NCI-H82 (cell line): ENCODE data around the gene HMGCS2.
"Not testable (repeated sequence)": the region's sequence is repeated elsewhere in the genome, so short reads cannot be mapped to it uniquely, and the experiment has no call there.

ENCODE experiments used
- DNase-seq: peaks from one replicate; lab custom pipeline; 2025; lab: John Stamatoyannopoulos, UW

The HMGCS2 gene

DNA sequence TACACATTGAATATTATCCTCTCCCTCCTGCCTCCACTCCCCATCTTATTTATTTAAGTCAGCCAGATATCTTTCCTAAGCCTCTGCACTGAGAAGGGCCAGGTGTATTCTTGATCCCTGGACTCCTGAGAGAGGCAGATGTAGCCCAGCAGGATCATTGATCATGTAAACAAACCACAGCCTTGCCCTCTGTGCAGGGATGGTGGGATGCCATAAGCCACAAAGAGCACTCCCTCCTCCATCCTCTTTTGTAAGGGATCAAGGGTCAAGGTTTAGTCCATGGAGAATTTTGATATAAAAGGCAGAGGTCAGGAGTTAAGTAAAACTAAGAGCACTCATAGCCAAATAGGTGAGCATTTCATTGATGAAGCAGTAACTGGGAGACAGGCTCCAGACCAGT lies 39.7 kb downstream of the HMGCS2 start:
- no peak for DNase-seq

DNA sequence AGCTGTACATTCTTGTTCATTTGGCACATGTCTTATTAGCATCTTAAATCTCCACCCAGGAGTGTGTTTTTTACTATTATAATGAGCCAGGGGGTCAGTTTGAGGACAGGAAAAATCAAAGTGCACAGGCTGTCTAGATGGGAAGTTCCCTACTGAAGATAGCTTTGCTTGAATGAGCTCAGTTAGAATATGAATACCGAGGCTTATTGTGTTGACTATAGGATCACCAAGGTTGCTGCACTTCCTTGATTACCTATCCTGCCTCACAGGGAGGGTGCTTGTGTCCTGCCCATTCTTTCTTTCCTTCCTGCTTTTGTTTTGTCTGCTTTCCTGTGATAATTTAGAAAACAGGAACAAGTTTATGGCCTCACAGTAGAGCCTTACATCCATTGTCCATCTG lies 40.7 kb downstream of the HMGCS2 start:
- no peak for DNase-seq

DNA sequence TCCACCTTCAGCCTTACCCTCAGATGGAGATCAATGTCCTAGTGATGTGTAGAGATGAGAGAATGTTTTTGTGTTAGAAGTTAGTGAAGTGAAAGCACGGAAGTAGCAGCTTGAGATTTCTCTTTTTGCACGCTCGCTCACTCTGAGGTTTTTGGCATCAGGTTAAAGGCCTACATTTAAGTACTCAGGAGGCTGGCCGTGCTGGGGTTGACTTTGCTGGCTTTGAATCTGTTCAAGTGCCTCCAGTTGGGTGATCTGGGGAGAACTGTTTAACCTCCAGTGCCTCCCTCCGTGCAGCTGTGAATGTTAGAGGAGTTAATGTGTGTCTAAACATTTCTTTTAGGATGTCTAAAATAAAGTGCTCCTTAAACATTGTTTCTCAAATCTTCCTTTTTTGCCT lies 43.1 kb downstream of the HMGCS2 start:
- DNase-seq, result no peak

DNA sequence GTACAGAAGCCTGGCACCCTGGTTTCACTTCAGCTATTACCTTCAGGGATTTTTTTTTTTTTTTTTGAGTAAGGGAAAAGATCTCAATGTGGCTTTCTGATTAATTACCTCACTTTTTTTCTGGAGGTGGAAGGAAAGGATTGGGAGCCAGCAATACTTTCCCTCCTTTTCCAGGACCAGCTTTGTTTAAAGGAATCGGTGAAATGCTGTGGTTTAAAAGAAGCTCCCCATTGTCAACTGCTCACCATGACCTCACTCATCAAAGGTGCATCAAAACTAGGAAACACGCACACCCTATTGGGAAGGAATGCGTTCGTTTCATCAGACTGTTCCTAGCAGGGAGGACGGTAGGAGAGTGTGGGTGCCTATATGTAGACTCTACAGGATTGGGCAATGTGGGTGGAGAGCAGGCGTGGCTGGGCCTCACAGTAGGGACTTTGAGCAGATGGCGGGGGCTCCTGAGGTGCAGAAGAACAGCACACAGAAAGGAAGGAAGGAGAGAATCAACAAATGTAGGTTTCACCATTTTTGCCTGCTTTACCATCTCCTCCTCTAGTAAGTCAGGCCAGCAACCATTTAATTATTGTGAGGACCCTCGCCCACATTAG lies 44.0 kb downstream of the HMGCS2 start:
- no peak for DNase-seq

DNA sequence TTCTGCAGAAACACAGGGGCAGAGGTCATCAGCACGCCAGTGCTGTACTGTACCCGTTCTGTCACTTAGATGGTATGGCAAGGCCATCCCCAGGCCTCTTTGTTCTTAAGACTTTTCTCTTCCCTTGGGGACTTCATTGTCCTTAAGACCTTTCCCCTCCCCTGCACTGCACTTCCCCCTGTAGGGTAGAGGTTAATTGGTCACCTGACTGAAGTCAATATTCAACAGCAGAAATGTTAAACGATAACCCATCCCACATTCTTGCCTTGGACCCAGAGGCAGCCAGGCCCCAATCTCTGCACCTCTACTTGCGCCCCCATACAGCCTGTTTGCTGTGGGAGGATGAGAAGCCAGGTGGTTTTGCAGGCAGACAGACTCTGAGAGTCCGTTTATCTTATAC lies 46.8 kb downstream of the HMGCS2 start:
- no peak for DNase-seq

DNA sequence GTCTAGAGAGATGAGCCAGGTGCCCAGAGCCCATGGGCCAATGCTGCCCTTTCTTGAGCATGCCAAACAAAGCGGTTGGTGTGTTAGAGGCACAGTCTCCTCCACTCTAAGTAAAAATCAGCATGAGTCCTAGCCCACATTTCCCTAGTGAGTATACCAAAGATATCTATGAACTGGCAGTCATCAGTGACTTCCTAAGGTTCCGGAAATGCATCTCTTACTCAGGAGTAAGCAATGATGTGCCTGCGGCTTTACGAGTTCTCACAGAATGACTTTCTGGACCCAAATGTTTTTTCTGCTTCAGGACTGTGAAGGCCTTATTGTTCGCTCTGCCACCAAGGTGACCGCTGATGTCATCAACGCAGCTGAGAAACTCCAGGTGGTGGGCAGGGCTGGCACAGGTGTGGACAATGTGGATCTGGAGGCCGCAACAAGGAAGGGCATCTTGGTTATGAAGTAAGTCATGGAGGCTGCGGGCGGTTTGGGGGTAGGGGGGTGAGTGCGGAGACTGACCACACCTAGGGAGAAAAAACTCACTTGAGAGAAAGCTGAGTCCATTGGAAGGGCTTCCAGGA lies 47.8 kb downstream of the HMGCS2 start:
- DNase-seq, result no peak

DNA sequence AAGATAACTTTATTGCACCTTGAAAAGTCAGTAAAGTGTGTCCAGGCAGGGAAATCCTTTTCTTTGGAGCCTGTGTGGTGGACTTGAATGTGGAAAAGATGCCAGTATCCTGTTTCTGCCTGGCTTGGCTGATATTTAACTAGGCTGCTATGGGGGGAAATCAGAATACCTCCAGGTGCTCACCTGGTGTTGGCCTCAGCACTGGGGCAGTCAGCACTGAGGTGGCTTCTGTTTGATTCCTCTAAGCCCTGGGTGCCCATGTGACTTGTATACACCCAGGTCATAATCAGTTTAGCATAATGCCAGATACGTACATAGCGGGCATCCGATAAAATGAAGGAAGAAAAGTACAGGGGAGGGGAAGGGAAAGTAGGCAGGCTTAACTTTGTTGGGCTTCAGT lies 49.7 kb downstream of the HMGCS2 start:
- DNase-seq, result peak; percentile 44

DNA sequence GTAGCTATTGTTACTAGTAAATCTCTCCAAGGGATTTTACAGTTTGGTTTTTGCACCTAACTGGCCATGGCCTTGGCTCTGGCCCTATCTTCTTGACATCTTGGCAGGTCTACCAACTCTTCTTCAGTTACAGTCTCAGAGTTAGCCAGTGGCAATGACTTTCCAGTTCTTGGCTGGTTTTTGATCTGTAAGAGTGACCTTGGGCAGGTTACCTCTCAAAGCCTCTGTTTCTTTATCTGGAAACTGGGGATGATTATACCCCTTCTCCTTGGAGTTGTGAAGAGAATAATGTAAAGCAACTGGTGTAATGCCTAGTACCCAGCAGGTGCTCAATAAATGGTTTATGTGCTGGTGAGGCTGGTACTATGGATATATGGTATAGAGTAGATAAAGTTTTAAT lies 50.3 kb downstream of the HMGCS2 start:
- no peak for DNase-seq

DNA sequence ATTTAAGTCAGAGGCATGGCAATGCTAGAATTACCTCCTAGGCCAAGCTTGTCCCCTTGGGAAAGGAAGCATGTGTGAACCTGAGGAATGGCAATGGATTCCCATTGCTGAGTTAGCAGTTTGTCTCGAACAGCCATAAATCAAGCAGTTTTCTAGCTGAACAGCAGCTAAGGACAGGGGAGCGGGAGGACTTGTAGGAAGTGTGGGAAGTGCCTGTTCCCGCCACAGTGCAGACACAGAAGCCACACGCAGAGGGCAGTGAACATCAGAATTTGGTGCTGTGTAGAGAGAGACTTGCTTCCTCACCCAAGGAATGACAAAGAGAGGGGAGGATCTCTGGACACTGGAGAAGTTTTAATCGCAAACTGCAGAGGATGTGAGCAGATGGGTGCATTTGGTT lies 53.2 kb downstream of the HMGCS2 start:
- peak; percentile 21 for DNase-seq

DNA sequence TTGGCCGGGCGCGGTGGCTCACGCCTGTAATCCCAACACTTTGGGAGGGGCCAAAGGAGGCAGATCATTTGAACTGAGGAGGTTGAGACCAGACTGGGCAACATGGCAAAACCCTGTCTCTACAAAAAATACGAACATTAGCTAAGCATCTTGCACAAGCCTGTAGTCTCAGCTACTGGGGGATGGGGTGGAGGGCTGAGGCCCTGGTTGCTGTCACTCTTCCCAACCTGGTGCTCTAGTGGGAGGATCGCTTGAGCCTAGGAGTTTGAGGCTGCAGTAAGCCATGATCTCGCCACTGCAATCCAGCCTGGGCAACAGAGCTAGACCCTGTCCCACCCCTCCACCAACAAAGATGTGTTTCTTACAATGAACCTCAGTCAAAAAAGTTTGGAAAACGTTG lies 54.1 kb downstream of the HMGCS2 start:
- peak; percentile 31 for DNase-seq

DNA sequence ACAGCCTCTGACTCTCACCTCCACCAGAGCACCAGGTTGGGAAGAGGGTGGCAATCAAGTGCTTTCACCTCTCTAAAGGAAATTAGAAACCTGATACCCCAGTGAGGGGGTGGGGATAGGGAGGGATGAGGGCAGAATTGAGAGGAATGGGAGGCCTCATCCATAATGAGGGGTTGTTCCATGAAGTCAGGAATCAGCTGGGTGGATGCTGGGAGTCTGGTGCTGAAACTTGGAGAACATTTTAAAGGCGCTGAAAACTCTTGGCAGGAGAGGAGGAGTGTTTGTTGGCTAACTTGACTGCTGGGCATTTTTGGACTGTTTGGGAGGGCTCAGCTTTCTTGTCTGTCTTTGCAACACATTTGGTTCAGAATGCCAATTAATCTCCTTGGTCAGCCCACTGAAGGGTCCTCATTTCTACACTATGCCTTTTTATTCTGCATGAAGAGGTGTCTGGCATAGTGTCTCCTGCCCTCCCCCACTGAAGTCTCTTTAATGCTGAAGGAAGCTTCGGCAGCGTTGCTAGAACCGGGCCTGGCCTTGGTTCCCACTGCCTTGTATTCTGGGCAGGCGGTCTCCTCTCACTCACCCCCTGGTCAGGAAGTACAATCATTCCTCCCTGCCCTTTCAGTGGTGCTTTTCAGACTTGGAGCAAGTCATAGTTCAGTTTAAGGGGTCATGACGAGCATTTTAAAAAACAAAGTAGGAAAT lies 54.8 kb downstream of the HMGCS2 start:
- peak; percentile 90 for DNase-seq

DNA sequence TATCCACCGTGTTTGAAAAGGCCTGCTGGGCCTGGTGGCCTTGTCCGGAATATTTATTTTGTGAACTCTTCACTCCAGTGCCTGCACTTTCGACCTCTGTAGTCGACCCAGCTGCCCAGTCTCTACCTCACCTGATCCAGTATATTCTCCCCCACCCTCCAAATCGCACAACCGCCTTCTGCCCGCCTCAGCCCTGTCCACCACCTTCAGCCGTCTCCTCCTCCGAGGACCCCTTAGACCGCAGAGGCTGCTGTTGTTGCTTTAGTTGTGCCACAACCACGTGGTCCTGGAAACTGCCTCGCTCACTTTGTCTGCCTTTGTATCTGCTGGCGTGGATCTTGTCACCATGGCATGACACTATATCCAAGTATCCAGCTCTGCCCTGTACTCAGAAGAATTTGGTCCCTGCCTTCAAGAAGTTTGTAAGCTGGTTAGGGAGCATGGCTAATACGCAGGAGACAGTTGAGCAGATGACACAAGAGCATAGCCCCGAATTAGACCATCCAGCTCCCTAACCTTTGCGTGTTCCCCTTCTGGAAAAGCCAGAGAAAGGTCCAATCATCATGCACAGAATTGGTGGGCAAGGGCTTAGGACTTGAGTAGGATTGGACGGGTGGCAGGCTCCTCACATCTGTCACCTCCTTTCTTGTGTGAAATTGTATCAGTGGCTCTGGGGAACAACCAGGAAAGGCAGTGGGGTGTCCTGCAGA lies 55.5 kb downstream of the HMGCS2 start:
- peak; percentile 90 for DNase-seq

DNA sequence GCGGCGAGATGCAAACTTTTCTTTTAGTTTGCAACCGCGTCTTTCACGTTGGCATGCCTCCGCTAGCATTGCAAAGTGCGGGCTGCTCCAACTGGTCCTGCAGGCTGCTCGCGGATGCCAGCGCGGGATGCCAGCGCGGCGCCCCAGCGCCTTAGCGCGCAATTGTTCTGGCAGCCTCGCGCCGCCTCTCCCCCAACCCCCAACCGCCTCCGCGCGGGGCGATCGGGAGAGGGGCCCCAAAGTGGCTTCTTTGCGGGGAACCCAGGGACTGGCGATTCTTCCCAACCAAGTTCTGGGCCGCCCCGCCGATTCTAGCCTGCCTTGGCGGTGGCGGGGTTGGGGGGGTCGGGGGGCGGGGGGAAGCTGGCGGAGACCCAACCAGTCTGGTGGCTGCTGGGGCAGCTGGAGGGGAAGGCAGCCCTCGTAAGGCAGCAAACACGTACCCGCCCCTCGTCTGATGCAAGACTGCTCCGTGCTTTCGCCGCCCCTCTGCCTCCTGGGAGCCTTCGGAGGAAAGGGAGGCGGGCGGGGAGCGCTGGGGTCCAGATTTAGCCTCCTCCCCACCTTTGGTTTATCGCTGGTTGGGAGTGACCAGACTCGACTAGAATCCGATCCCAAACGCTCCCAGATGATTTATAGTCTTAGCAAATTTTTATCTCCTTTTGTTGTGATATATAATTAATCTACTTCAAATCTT lies 56.2 kb downstream of the HMGCS2 start:
- peak; percentile 94 for DNase-seq

DNA sequence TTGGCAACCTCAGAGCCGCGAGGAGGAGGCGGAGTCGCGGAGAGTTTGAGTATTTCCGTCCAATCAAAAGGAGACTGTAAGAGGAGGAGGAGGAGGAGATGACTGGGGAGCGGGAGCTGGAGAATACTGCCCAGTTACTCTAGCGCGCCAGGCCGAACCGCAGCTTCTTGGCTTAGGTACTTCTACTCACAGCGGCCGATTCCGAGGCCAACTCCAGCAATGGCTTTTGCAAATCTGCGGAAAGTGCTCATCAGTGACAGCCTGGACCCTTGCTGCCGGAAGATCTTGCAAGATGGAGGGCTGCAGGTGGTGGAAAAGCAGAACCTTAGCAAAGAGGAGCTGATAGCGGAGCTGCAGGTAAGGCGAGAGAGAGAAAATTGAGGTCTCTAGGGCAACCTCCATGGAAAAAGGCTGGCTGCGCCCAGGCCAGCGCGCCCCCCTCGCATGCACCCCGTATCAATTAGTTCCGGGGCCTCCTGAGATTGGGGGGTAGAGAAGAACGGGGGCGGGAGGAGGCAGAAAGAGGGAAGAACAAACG lies 56.8 kb downstream of the HMGCS2 start, which contains the start of gene PHGDH:
Gene PHGDH (plus strand): TSS at position 131 of the 538 bp plus-strand sequence. CDS start 89 bp downstream, at position 220.
- peak; percentile 96 for DNase-seq

DNA sequence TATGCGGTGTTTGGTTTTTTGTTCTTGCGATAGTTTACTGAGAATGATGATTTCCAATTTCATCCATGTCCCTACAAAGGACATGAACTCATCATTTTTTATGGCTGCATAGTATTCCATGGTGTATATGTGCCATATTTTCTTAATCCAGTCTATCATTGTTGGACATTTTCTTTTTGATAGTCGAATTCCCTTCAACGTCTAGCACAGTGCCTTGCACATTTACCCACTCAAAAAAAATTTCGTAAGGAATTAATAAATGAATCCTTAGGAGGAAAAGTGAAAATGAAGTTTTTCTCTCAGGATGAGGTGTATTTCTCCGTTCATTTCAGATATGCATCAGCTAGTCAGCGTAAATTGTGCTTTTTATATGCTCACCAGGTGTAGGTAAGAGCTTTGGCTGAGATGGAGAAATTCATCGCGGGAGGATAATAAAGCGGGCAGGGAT lies 57.3 kb downstream of the HMGCS2 start:
- not testable (repeated sequence) for DNase-seq

DNA sequence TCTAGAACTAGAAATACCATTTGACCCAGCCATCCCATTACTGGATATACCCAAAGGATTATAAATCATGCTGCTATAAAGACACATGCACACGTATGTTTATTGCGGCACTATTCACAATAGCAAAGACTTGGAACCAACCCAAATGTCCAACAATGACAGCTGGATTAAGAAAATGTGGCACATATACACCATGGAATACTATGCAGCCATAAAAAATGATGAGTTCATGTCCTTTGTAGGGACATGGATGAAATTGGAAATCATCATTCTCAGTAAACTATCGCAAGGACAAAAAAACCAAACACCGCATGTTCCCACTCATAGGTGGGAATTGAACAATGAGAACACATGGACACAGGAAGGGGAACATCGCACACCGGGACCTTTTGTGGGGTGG lies 62.1 kb downstream of the HMGCS2 start:
- not testable (repeated sequence) for DNase-seq

DNA sequence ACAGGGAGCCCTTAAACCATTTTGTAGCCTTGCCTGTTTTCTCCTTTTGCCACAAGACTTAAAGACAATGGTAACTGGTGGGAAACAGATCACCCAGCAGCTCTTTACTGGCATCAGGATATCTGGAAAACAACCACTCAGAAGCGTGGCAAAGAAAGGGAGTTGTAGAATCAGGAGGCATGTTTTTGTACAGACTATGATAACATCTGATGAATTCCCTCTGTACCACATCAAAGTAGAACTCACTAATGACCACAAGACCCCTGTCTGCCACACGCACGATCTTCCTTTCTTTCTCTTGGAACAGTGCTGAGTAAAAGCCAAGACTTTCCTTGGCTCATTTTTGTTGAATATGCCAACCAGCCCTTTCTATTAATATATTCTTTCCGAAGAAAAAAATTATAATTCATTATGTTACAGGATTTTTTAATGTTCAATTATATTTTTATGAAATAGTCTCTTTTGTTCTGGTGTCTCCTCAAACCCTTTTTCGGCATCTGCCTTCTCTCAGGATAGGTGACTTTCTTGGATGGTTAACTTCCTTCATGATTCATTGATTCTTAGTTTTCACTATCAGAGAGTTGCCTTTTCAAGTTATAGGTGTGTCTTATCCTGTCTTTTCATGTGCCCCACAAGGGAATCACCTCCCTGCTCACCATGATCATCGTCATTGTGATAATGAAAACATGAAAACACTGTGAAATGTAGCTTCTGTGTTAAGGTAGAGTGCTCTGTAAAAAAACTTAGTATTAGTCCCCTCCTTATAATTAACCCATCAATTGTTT lies 64.8 kb downstream of the HMGCS2 start:
- no peak for DNase-seq

DNA sequence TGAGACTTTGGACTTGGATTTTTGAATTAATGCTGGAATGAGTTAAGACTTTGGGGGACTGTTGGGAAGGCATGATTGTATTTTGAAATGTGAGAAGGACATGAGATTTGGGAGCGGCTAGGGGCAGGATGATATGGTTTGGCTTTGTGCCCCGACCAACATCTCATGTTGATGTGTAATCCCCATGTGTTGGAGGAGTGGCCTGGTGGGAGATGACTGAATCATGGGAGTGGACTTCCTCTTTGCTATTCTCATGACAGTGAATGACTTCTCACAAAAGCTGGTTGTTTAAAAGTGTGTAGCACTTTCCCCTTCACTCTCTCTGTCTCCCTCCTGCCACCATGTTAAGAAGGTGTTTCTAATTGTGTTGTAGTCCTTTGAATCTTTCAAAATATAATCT lies 66.3 kb downstream of the HMGCS2 start:
- no peak for DNase-seq

DNA sequence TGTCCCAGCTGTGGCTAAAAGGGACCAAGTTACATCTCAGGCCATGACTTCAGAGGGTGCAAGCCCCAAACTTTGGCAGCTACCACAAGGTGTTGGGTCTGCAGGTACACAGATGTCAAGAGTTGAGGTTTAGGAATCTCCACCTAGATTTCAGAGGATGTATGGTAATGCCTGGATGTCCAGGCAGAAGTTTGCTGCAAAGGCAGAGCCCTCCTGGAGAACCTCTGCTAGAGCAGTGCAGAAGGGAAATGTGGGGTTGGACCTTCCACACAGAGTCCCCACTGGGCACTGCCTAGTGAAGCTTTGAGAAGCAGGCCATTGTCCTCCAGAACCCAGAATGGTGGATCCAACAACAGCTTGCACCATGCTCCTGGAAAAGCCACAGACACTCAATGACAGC lies 67.0 kb downstream of the HMGCS2 start:
- no peak for DNase-seq

DNA sequence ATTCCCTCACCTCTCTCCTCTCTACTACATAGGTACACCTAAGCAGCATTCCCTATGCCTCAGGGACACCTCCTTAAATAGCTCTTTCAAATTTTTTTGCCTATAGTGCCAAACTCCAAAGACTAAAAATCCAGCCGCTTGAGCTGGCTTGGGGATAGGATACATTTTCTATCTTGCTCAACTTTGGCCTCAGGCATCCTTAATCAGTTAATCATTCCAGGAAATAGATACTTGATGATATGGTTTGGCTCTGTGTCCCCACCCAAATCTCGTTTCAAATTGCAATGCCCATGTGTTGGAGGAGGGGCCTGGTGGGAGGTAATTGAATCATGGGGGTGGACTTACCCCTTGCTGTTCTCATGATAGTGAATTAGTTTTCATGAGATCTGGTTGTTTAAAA lies 68.4 kb downstream of the HMGCS2 start:
- no peak for DNase-seq
